GM21529 (cell line): ENCODE results near the gene MACF1.

Experiments
- ATAC-seq: cut with Tn5 transposase; IDR thresholded peaks from one replicate; pipeline ENCODE4 v1.9.1; 2021; ENCODE audit not compliant: unreplicated experiment

Gene MACF1

GRCh38 chr1:39258146-39258924 is 53.8 kb downstream of the MACF1 start:
- no peak for ATAC-seq

GRCh38 chr1:39258925-39259244 is 54.4 kb downstream of the MACF1 start:
- ATAC-seq = no peak

GRCh38 chr1:39261712-39262221 is 57.3 kb downstream of the MACF1 start:
- ATAC-seq = no peak

- ATAC-seq = no peak
These were observed 58.3 kb downstream of the MACF1 start for GRCh38 chr1:39262802-39263201.

GRCh38 chr1:39266269-39266668 is 61.8 kb downstream of the MACF1 start:
- ATAC-seq = no peak

GRCh38 chr1:39266792-39267191 is 62.3 kb downstream of the MACF1 start:
- ATAC-seq = no peak

GRCh38 chr1:39268112-39268581 is 63.7 kb downstream of the MACF1 start:
- ATAC-seq = no peak

GRCh38 chr1:39268906-39269305 is 64.4 kb downstream of the MACF1 start:
- ATAC-seq = no peak

GRCh38 chr1:39269349-39269748 is 64.9 kb downstream of the MACF1 start:
- peak; percentile 3 for ATAC-seq

GRCh38 chr1:39269791-39270342 is 65.4 kb downstream of the MACF1 start:
- peak; percentile 58 for ATAC-seq

- ATAC-seq = no peak
These were observed 65.9 kb downstream of the MACF1 start for GRCh38 chr1:39270368-39270767.

- ATAC-seq = peak; percentile 64
These were observed 67.7 kb downstream of the MACF1 start for GRCh38 chr1:39272027-39272797.

- no peak for ATAC-seq
These were observed 68.4 kb downstream of the MACF1 start for GRCh38 chr1:39272798-39273469.

GRCh38 chr1:39275836-39276507 is 71.5 kb downstream of the MACF1 start:
- ATAC-seq = no peak

- ATAC-seq = no peak
These were observed 73.4 kb downstream of the MACF1 start for GRCh38 chr1:39277879-39278278.

- ATAC-seq = no peak
These were observed 78.2 kb downstream of the MACF1 start for GRCh38 chr1:39282537-39283216.

- ATAC-seq = no peak
These were observed 79.4 kb downstream of the MACF1 start for GRCh38 chr1:39283858-39284257.

GRCh38 chr1:39287541-39287940 is 83.0 kb downstream of the MACF1 start:
- no peak for ATAC-seq

GRCh38 chr1:39288735-39289465 is 84.4 kb downstream of the MACF1 start:
- ATAC-seq = no peak
